NB4 (cell line): ENCODE results near the gene ANKRD34A.
A peak's percentile ranks its signal among the peaks of the same experiment; 100 is the strongest.

Source experiments
- DNase-seq: peaks from one replicate; pipeline ENCODE4 v3.0.0; 2010; ENCODE audit warnings: low read depth
- H3K4me3 ChIP-seq: one replicate; pipeline ENCODE4 v1.5.1; 2011; ENCODE audit warnings: mild to moderate bottlenecking, low read depth, low read length, moderate library complexity
- MYC ChIP-seq: IDR thresholded peaks from 2 replicates; pipeline ENCODE4 v1.6.1; 2011; ENCODE audit warnings: low read depth, low read length
- POLR2A ChIP-seq: IDR thresholded peaks from 2 replicates; pipeline ENCODE4 v1.6.1; 2011; ENCODE audit warnings: mild to moderate bottlenecking; ENCODE audit not compliant: insufficient read length; ENCODE audit errors: extremely low read depth
- TF ChIP-seq, protein P1 (sequence below): IDR thresholded peaks from 2 replicates; pipeline ENCODE4 v1.6.1; 2011; ENCODE audit warnings: low read depth, low read length
- TF ChIP-seq, protein P2 (sequence below): IDR thresholded peaks from one replicate; pipeline ENCODE4 v1.5.1; 2012; ENCODE audit warnings: low read depth, low read length

ANKRD34A gene

DNA sequence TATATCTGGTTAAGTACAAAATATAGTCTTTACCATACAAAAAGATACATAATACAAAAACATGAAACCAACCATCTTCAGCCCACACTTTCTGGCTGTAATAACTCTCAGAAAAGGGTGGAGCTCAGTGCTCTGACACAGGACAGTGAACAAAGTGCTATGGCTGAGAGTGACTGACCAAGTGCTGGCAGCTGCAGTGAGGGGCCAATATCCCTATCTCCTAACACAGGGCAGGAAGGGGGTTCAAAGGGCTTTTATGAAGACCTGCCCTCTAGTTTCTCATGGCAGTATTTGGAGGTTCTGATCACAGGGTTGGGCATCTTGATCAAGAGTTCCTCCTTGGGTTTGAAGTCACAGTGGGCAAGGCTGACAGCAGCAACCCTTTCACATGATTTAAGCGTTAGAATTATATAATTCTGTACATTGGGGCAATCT, 28.1 kb upstream of the ANKRD34A start:
- H3K4me3 ChIP-seq = peak overlapping the region; percentile 99
- no peak for DNase-seq
- TF ChIP-seq MYC = no peak
- no peak for TF ChIP-seq POLR2A
- TF ChIP-seq, protein P1, sequence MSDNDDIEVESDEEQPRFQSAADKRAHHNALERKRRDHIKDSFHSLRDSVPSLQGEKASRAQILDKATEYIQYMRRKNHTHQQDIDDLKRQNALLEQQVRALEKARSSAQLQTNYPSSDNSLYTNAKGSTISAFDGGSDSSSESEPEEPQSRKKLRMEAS = no peak
- TF ChIP-seq, protein P2, sequence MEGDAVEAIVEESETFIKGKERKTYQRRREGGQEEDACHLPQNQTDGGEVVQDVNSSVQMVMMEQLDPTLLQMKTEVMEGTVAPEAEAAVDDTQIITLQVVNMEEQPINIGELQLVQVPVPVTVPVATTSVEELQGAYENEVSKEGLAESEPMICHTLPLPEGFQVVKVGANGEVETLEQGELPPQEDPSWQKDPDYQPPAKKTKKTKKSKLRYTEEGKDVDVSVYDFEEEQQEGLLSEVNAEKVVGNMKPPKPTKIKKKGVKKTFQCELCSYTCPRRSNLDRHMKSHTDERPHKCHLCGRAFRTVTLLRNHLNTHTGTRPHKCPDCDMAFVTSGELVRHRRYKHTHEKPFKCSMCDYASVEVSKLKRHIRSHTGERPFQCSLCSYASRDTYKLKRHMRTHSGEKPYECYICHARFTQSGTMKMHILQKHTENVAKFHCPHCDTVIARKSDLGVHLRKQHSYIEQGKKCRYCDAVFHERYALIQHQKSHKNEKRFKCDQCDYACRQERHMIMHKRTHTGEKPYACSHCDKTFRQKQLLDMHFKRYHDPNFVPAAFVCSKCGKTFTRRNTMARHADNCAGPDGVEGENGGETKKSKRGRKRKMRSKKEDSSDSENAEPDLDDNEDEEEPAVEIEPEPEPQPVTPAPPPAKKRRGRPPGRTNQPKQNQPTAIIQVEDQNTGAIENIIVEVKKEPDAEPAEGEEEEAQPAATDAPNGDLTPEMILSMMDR = no peak

DNA sequence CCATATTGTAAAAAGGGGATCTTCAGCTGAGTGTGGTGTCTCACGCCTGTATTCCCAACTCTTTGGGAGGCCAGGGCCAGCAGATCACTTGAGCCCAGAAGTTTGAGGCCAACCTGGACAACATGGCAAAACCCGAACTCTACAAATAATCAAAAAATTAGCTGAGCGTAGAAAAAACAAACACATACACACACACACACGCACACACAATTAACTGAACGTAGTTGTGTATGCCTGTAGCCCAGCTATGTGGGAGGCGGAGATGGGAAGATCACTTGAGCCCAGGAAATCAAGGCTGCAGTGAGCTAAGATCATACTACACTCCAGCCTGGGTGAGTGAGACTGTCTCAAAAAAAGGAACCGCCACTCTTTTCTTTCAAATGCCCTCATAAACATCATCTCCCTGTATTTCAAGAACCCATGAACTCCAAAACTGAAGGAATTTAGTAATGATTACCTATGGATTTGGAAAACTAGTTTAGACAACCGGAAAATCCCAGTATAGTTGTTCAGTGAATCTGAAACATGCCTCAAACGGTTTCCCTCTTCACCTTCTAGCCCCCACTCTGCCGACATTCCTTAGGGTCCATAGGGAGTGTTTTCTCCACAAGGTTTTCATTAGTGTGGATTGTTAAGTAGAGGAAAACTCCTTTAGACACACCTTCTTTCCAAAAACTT, 27.5 kb upstream of the ANKRD34A start:
- no peak overlapping the region for H3K4me3 ChIP-seq
- no peak for TF ChIP-seq MYC
- TF ChIP-seq, protein P1 = no peak
- TF ChIP-seq, protein P2 = no peak
- TF ChIP-seq POLR2A = no peak
- peak; percentile 54 for DNase-seq

DNA sequence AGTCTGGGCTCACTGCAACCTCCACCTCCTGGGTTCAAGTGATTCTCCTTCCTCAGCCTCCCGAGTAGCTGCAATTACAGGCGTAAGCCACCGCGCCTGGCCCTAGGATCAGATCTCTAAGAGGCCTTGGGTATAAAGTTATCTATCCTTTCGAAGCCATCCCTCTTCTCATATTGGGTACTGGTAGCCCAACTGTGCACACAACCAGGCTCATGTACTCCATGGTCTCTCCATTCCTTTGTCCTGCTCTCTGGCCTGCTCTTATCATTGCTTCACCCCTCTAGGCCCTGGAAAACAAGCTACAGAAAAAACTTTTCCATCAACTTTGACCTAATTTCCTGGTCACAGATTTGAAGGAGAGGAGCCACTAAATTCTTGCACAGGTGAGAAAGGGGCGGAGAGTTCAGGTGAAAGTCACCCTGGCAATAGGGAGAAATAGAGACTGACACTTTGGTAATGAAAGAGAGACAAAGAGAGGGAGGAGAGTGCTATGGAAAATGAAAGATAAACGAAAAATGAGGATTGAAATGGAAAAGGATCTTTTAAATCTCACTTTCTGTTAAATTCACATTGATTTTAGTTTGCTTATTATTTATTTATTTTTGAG, 26.0 kb upstream of the ANKRD34A start:
- DNase-seq = peak; percentile 53
- TF ChIP-seq, protein P2 = no peak
- TF ChIP-seq POLR2A (no peak), MYC (no peak)
- TF ChIP-seq, protein P1 = no peak
- H3K4me3 ChIP-seq = no peak overlapping the region

DNA sequence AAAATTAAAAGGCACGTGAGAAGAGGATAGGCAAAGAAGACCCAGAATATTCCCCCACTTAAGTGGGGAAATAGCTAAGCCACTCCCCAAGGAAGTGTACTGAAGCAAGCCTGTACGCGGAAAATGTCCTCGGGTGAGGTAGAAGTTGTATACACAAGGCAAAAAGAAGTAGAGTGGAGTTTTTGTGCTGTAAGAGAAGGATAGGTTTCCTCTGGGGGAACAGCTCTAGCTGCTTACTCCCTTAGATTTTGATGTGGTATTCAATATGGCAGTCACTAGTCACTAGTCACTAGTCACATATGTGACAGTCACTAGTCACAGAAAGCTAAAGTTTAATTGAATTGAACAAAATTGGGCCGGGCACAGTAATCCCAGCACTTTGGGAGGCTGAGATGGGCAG, 24.4 kb upstream of the ANKRD34A start:
- H3K4me3 ChIP-seq = no peak overlapping the region

DNA sequence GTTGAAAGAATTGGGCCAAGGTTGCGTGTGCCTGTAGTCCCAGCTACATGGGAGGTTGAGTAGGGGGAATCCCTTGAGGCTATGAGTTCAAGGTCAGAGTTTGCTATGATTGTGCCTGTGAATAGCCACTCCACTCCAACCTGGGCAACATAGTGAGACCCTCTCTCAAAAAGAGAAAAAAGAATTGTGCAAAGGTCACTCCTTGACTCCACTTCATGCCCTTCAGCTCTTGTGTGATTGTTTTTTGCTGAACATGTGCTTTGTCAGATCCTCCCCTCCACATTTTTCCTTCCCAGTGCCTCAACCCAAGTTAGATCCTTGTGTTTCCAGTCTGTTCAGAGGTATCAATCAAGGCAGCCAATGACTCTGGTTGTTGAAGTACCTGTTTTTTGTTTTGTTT, 23.6 kb upstream of the ANKRD34A start:
- no peak for TF ChIP-seq MYC
- TF ChIP-seq, protein P1 = no peak
- TF ChIP-seq, protein P2 = no peak
- no peak for DNase-seq
- H3K4me3 ChIP-seq = no peak overlapping the region

More for the DNA sequence above, 24.4 kb upstream of the ANKRD34A start:
- DNase-seq = no peak
- TF ChIP-seq POLR2A (no peak), MYC (no peak)
- TF ChIP-seq, protein P2 = no peak
- TF ChIP-seq, protein P1 = no peak
